GM19239 (cell line): ENCODE data around the gene TMEM214.

Source experiments
- DNase-seq: peaks from one replicate; pipeline ENCODE4 v3.0.0; 2011; ENCODE audit warnings: low spot score; ENCODE audit not compliant: insufficient read length
- FAIRE-seq: peaks from 2 replicates; lab custom pipeline; 2011; peaks lifted over from hg19 to GRCh38; lab: Jason Lieb, UNC

Gene TMEM214

GRCh38 chr2:27081984-27082772 lies 49.4 kb downstream of the TMEM214 start:
- FAIRE-seq (no peak), DNase-seq (no peak)

- FAIRE-seq (no peak), DNase-seq (no peak)
Observed at GRCh38 chr2:27082773-27083409, 50.1 kb downstream of the TMEM214 start.

GRCh38 chr2:27083410-27084296 lies 50.9 kb downstream of the TMEM214 start:
- FAIRE-seq: no peak
- DNase-seq: no peak

- no peak for FAIRE-seq
Observed at GRCh38 chr2:27084297-27085061, 51.7 kb downstream of the TMEM214 start.

GRCh38 chr2:27085062-27085672 lies 52.4 kb downstream of the TMEM214 start:
- DNase-seq (no peak), FAIRE-seq (no peak)

More at GRCh38 chr2:27084297-27085061, 51.7 kb downstream of the TMEM214 start:
- no peak for DNase-seq

- peak; percentile 42 for FAIRE-seq
- no peak for DNase-seq
Observed at GRCh38 chr2:27085673-27086089, 52.9 kb downstream of the TMEM214 start.

- no peak for FAIRE-seq
Observed at GRCh38 chr2:27086090-27086723, 53.4 kb downstream of the TMEM214 start.

GRCh38 chr2:27086724-27087593 lies 54.2 kb downstream of the TMEM214 start, which contains the start of gene KHK:
KHK (plus strand) TSS chr2:27086772; CDS start chr2:27087260, 488 bp downstream.
- FAIRE-seq (peak; percentile 88), DNase-seq (no peak)

More at GRCh38 chr2:27086090-27086723, 53.4 kb downstream of the TMEM214 start:
- DNase-seq: peak; percentile 95

GRCh38 chr2:27087823-27088410 lies 55.2 kb downstream of the TMEM214 start:
- FAIRE-seq: no peak
- DNase-seq: no peak

- DNase-seq: no peak
- FAIRE-seq: no peak
Observed at GRCh38 chr2:27088634-27089033, 55.9 kb downstream of the TMEM214 start.

- no peak for FAIRE-seq
- DNase-seq: no peak
Observed at GRCh38 chr2:27089111-27089954, 56.6 kb downstream of the TMEM214 start.
